Endothelial cell of umbilical vein (primary cell): ENCODE results near the gene BCAR3. TPM values are rescaled to one million over a fixed set of nuclear protein-coding genes. Genes with fewer than 3 reads are reported as not detected.

Experiments
- BruUV-seq: library from RNA; stranded (reverse); fragments of 400-500 nt; replicated peaks from 2 replicates; lab custom pipeline; 2021; lab: Mats Ljungman, UMichigan
- CTCF ChIA-PET: fragments of 300-600, 350-600 bp; sonication (Branson Sonifier 250); formaldehyde crosslinking; loops from one replicate; lab custom pipeline; 2021; ENCODE audit warnings: antibody characterized with exemption, inconsistent platforms; lab: Charles Lee
- POLR2A ChIA-PET: fragments of 300-600, 350-600 bp; sonication (Branson Sonifier 250); formaldehyde crosslinking; loops from one replicate; lab custom pipeline; 2021; ENCODE audit warnings: antibody characterized with exemption, inconsistent platforms; lab: Charles Lee
- DNase-seq: peaks from one replicate; pipeline ENCODE4 v3.0.0-alpha.2; 2011; ENCODE audit warnings: low read depth, low spot score
- FAIRE-seq: peaks from 2 replicates; lab custom pipeline; 2011; peaks lifted over from hg19 to GRCh38; lab: Jason Lieb, UNC
- H2AFZ ChIP-seq: 2 replicates; pipeline ENCODE4 v1.6.0; 2012; ENCODE audit warnings: low read depth, low read length, control low read depth, inconsistent platforms
- H3K27ac ChIP-seq: 2 replicates; pipeline ENCODE4 v1.5.1; 2011; ENCODE audit warnings: low read depth, mild to moderate bottlenecking, control low read depth, low read length, moderate library complexity; ENCODE audit not compliant: insufficient read depth
- H3K27me3 ChIP-seq, 2 experiments: 2 replicates each; pipeline versions ENCODE4 v1.6.0 to v1.6.1; 2011; ENCODE audit warnings: low read length in 2 of 2, mixed read lengths in 1 of 2; ENCODE audit not compliant: control insufficient read depth in 2 of 2, insufficient read depth in 2 of 2
- H3K36me3 ChIP-seq, 2 experiments: 2 replicates in 1 of 2; 3 replicates in 1 of 2; pipeline ENCODE4 v1.5.1; 2011; ENCODE audit warnings: low read length in 2 of 2, mild to moderate bottlenecking in 1 of 2, moderate library complexity in 1 of 2; ENCODE audit not compliant: control insufficient read depth in 2 of 2, insufficient read depth in 2 of 2; ENCODE audit errors: extremely low read depth in 1 of 2
- H3K4me1 ChIP-seq: 3 replicates; pipeline ENCODE4 v1.5.1; 2011; ENCODE audit warnings: mild to moderate bottlenecking, low read length; ENCODE audit not compliant: control insufficient read depth, insufficient read depth; ENCODE audit errors: extremely low read depth
- H3K4me2 ChIP-seq: 2 replicates; pipeline ENCODE4 v1.6.1; 2011; ENCODE audit warnings: low read length, control low read depth, mixed read lengths; ENCODE audit not compliant: insufficient read depth
- H3K4me3 ChIP-seq, 3 experiments: fragments of 200-600 bp in 1 of 3; sonication (generic), shearing (Covaris generic) in 1 of 3; replicated peaks in 1 of 3; 2 replicates each; pipeline ENCODE4 v1.5.1; 2011 to 2016; ENCODE audit warnings: control low read depth in 3 of 3, low read length in 3 of 3, mild to moderate bottlenecking in 2 of 3, inconsistent platforms in 1 of 3, low read depth in 1 of 3, moderate library complexity in 1 of 3; ENCODE audit not compliant: insufficient read depth in 1 of 3
- H3K79me2 ChIP-seq: 2 replicates; pipeline ENCODE4 v1.6.0; 2012; ENCODE audit warnings: low read length, inconsistent platforms; ENCODE audit not compliant: control insufficient read depth, insufficient read depth
- H3K9ac ChIP-seq: replicated peaks from 2 replicates; pipeline ENCODE3; 2011; ENCODE audit warnings: low read length, control low read depth; ENCODE audit not compliant: insufficient read depth; ENCODE audit errors: extremely low read depth
- H3K9me1 ChIP-seq: replicated peaks from 3 replicates; pipeline ENCODE4 v1.6.0; 2011; ENCODE audit warnings: mild to moderate bottlenecking, low read length; ENCODE audit not compliant: control insufficient read depth, insufficient read depth; ENCODE audit errors: extremely low read depth
- H3K9me3 ChIP-seq: replicated peaks from 2 replicates; pipeline ENCODE4 v1.5.1; 2012; ENCODE audit warnings: low read length, inconsistent platforms; ENCODE audit not compliant: control insufficient read depth, insufficient read depth
- H4K20me1 ChIP-seq: replicated peaks from 2 replicates; pipeline ENCODE3; 2011; ENCODE audit warnings: mild to moderate bottlenecking, low read length; ENCODE audit not compliant: control insufficient read depth, insufficient read depth; ENCODE audit errors: extremely low read depth
- EZH2 ChIP-seq: IDR thresholded peaks from 2 replicates; pipeline ENCODE4 v1.6.1; 2012; ENCODE audit warnings: borderline replicate concordance, low read depth, mild to moderate bottlenecking, moderate library complexity, low read length, inconsistent platforms; ENCODE audit not compliant: severe bottlenecking
- FOS ChIP-seq: IDR thresholded peaks from 2 replicates; pipeline ENCODE4 v1.6.1; 2011; ENCODE audit warnings: mild to moderate bottlenecking, low read length, moderate library complexity, borderline replicate concordance; ENCODE audit not compliant: insufficient read depth
- GATA2 ChIP-seq: IDR thresholded peaks from 2 replicates; pipeline ENCODE4 v1.7.0; 2011; ENCODE audit warnings: low read depth, mild to moderate bottlenecking, moderate library complexity, mixed read lengths, low read length; ENCODE audit not compliant: insufficient read length, insufficient read depth
- JUN ChIP-seq: IDR thresholded peaks from 2 replicates; pipeline ENCODE4 v1.6.1; 2011; ENCODE audit warnings: borderline replicate concordance, low read depth; ENCODE audit not compliant: insufficient read length, insufficient read depth
- MAX ChIP-seq: IDR thresholded peaks from 2 replicates; pipeline ENCODE4 v1.6.1; 2011; ENCODE audit not compliant: insufficient read depth, insufficient read length
- MYC ChIP-seq: IDR thresholded peaks from one replicate; pipeline ENCODE4 v1.6.1; 2011; ENCODE audit warnings: mild to moderate bottlenecking, low read depth, low read length
- POLR2A ChIP-seq: IDR thresholded peaks from 2 replicates; pipeline ENCODE4 v1.6.1; 2012; ENCODE audit warnings: low read depth, mild to moderate bottlenecking, control low read depth, low read length
- POLR2AphosphoS5 ChIP-seq: IDR thresholded peaks from 2 replicates; pipeline ENCODE4 v1.6.1; 2012; ENCODE audit warnings: low read depth, mild to moderate bottlenecking, control low read depth, low read length, moderate library complexity; ENCODE audit not compliant: insufficient read depth
- dilution Hi-C: fragments of 300-500 bp; cut with MboI; formaldehyde crosslinking; loops from one replicate; pipeline ENCODE4 v1.15.0; 2019; ENCODE audit warnings: low sequenced_read_pairs; ENCODE audit not compliant: extremely low pct_ligation_motif_present
- intact Hi-C: fragments of 100-400 bp; cut with micrococcal nuclease; formaldehyde crosslinking; loops from one replicate; pipeline ENCODE4 v1.10.0; 2022
- polyA plus RNA-seq, 4 experiments: library from polyadenylated mRNA; depleted of rRNA in 3 of 4; stranded (reverse) in 3 of 4; unstranded in 1 of 4; fragments of >200 nt; gene quantifications; 2 replicates each; pipeline versions ENCODE4 v1.2.1 to v1.2.3, GENCODE V29; 2011 to 2012; ENCODE audit warnings: missing spikeins in 1 of 4
- total RNA-seq: library from RNA; stranded (reverse); gene quantifications from 2 replicates; pipeline ENCODE4 v1.2.3, GENCODE V29; 2021
- TF ChIP-seq, protein P1 (sequence below), 2 donors: IDR thresholded peaks; 1 replicate in 1 of 2; 2 replicates in 1 of 2; pipeline ENCODE4 v1.5.1; 2011; ENCODE audit warnings: low read length in 2 of 2, mild to moderate bottlenecking in 2 of 2, moderate library complexity in 2 of 2, control low read depth in 1 of 2, inconsistent platforms in 1 of 2, low read depth in 1 of 2; ENCODE audit not compliant: insufficient read depth in 1 of 2; ENCODE audit errors: extremely low read depth in 1 of 2

BCAR3 gene
- total and polyA plus RNA-seq, 2 donors (not counting 3 experiments of a cell fraction or from before 2014, with no cell fraction given): 17.5 to 32.9 TPM

GRCh38 chr1:93638307-93638847 is 43.3 kb downstream of the BCAR3 start:
- H3K9me3 ChIP-seq: no peaks in the 10 kb centered on the region
- no peaks in the 10 kb centered on the region for H4K20me1 ChIP-seq
- intact Hi-C loops (no loop called here), dilution Hi-C loops (no loop called here)
- no peak overlapping the region for H3K9ac ChIP-seq
- peaks cover 13% of the 10 kb centered on the region for H3K4me1 ChIP-seq
- FAIRE-seq: no peak
- DNase-seq: no peak
- H3K36me3 ChIP-seq: peaks cover 2 to 17% of the 10 kb centered on the region in 2 experiments
- H3K4me3 ChIP-seq: no peak overlapping the region
- no peak overlapping the region for H3K27ac ChIP-seq
- H3K4me2 ChIP-seq: no peak overlapping the region
- H3K9me1 ChIP-seq: no peaks in the 10 kb centered on the region
- CTCF ChIA-PET: interaction anchor here (0.8 to 6.4 kb wide), 9 partner anchors 9 to 206 kb away, joined by 4 to 55 read pairs (median 6); no protein-coding TSS in a partner anchor
- peaks cover 72% of the 10 kb centered on the region for H3K79me2 ChIP-seq
- no peak overlapping the region for H2AFZ ChIP-seq
- BruUV-seq: no TSS peak
- H3K27me3 ChIP-seq: no peaks in the 10 kb centered on the region
- TF ChIP-seq FOS: no peak
- TF ChIP-seq MAX: no peak
- TF ChIP-seq JUN: no peak
- TF ChIP-seq POLR2AphosphoS5: no peak
- TF ChIP-seq GATA2: no peak
- no peak for TF ChIP-seq EZH2
- TF ChIP-seq, protein P1, sequence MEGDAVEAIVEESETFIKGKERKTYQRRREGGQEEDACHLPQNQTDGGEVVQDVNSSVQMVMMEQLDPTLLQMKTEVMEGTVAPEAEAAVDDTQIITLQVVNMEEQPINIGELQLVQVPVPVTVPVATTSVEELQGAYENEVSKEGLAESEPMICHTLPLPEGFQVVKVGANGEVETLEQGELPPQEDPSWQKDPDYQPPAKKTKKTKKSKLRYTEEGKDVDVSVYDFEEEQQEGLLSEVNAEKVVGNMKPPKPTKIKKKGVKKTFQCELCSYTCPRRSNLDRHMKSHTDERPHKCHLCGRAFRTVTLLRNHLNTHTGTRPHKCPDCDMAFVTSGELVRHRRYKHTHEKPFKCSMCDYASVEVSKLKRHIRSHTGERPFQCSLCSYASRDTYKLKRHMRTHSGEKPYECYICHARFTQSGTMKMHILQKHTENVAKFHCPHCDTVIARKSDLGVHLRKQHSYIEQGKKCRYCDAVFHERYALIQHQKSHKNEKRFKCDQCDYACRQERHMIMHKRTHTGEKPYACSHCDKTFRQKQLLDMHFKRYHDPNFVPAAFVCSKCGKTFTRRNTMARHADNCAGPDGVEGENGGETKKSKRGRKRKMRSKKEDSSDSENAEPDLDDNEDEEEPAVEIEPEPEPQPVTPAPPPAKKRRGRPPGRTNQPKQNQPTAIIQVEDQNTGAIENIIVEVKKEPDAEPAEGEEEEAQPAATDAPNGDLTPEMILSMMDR (IDR thresholded peaks at IDR 0.05; ENCODE audit: extremely low read depth in 1 of 2, insufficient read depth in 1 of 2, low read depth in 1 of 2, low read length in 2 of 2): no peak
- TF ChIP-seq MYC: no peak
- no peak for TF ChIP-seq POLR2A
- POLR2A ChIA-PET: no interaction called here
